ENCODE data around the gene VCAN. TPM values are rescaled to one million over a fixed set of nuclear protein-coding genes. Genes with fewer than 3 reads are reported as not detected.

The VCAN gene
- total RNA-seq, 1 donor from 2014 or later = 431 TPM

DNA sequence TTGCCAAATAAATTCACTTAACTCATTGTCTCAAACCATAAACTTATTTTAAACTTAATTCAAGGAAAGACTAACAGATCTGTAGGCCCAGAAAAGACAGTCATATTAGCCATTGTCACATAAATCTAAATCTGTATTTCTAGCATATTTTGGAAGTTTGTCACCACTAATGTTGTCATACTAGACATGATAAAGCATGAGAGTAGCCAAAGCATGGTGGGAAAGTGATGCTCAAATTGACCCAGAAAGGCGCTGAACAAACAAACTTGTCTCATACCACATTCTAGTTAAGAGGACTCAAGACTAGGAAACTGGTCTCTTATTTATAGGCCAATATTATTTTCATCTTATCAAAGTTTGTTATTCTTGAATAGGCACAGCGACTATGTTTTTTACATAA, 99.4 kb downstream of the VCAN start:
- H3K27me3 ChIP-seq (ENCODE audit: insufficient read depth, low read length) = no peaks in the 10 kb centered on the region
- Mint-ChIP-seq H3K4me3 (ENCODE audit: unreplicated experiment) (no peak overlapping the region), H3K27ac (ENCODE audit: unreplicated experiment) (peak overlapping the region; percentile 70), H3K36me3 (ENCODE audit: low read depth, unreplicated experiment) (peaks cover 17% of the 10 kb centered on the region), H3K27me3 (ENCODE audit: low read depth, unreplicated experiment) (no peaks in the 10 kb centered on the region), H3K4me1 (ENCODE audit: low read depth, unreplicated experiment) (peaks cover 23% of the 10 kb centered on the region), H3K9me3 (ENCODE audit: unreplicated experiment) (peaks cover 2% of the 10 kb centered on the region)
- peaks cover 16% of the 10 kb centered on the region for H3K4me1 ChIP-seq (ENCODE audit: insufficient read depth, low read length)
- H3K9ac ChIP-seq (ENCODE audit: low read length) = no peak overlapping the region
- peak; percentile 54 for DNase-seq (ENCODE audit: low read depth)
- peak overlapping the region; percentile 20 for H3K27ac ChIP-seq (ENCODE audit: low read depth, low read length)
- no peak for FAIRE-seq
- no peaks in the 10 kb centered on the region for H4K20me1 ChIP-seq (ENCODE audit: insufficient read depth, low read length)
- TF ChIP-seq EZH2 (IDR thresholded peaks at IDR 0.05; ENCODE audit: insufficient read depth, low read length) = no peak
- TF ChIP-seq, protein P1, sequence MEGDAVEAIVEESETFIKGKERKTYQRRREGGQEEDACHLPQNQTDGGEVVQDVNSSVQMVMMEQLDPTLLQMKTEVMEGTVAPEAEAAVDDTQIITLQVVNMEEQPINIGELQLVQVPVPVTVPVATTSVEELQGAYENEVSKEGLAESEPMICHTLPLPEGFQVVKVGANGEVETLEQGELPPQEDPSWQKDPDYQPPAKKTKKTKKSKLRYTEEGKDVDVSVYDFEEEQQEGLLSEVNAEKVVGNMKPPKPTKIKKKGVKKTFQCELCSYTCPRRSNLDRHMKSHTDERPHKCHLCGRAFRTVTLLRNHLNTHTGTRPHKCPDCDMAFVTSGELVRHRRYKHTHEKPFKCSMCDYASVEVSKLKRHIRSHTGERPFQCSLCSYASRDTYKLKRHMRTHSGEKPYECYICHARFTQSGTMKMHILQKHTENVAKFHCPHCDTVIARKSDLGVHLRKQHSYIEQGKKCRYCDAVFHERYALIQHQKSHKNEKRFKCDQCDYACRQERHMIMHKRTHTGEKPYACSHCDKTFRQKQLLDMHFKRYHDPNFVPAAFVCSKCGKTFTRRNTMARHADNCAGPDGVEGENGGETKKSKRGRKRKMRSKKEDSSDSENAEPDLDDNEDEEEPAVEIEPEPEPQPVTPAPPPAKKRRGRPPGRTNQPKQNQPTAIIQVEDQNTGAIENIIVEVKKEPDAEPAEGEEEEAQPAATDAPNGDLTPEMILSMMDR (IDR thresholded peaks at IDR 0.05; ENCODE audit: insufficient read depth, low read depth, low read length) = no peak
- peaks cover 2% of the 10 kb centered on the region for H3K79me2 ChIP-seq (ENCODE audit: insufficient read depth, low read length)
- H3K4me2 ChIP-seq (ENCODE audit: low read length) = no peak overlapping the region
- H2AFZ ChIP-seq (ENCODE audit: low read depth, low read length) = no peak overlapping the region
- no peak overlapping the region for H3K4me3 ChIP-seq (ENCODE audit: insufficient read depth, low read depth, low read length)
- peaks cover 65% of the 10 kb centered on the region for H3K36me3 ChIP-seq (ENCODE audit: insufficient read depth, low read length)
- H3K9me3 ChIP-seq (ENCODE audit: insufficient read depth, low read depth, low read length) = no peaks in the 10 kb centered on the region

DNA sequence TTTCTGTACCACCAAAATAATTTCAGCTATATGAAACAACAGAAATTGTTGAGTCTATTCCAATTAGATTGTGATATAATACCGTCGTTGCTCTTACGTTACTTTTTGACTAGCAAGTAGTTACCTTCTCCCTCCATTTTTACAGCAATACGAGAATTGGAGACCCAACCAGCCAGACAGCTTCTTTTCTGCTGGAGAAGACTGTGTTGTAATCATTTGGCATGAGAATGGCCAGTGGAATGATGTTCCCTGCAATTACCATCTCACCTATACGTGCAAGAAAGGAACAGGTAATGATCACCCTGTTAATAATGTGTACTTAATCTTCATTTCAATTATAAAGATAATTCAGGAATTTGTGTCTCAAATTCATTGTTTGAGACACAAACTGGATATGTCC, 100.7 kb downstream of the VCAN start:
- FAIRE-seq (peak; percentile 26), DNase-seq (ENCODE audit: low read depth) (no peak)
- H3K4me3 ChIP-seq (ENCODE audit: insufficient read depth, low read depth, low read length) = no peak overlapping the region
- H3K4me2 ChIP-seq (ENCODE audit: low read length) = no peak overlapping the region
- H3K27ac ChIP-seq (ENCODE audit: low read depth, low read length) = no peak overlapping the region
- peaks cover 2% of the 10 kb centered on the region for H3K79me2 ChIP-seq (ENCODE audit: insufficient read depth, low read length)
- no peaks in the 10 kb centered on the region for H3K27me3 Mint-ChIP-seq (ENCODE audit: low read depth, unreplicated experiment)
- TF ChIP-seq EZH2 (IDR thresholded peaks at IDR 0.05; ENCODE audit: insufficient read depth, low read length) = no peak
- TF ChIP-seq, protein P1 (IDR thresholded peaks at IDR 0.05; ENCODE audit: insufficient read depth, low read depth, low read length) = no peak
- H2AFZ ChIP-seq (ENCODE audit: low read depth, low read length) = no peak overlapping the region
- no peak overlapping the region for H3K9ac ChIP-seq (ENCODE audit: low read length)
- peaks cover 23% of the 10 kb centered on the region for H3K4me1 ChIP-seq (ENCODE audit: insufficient read depth, low read length)
- peaks cover 2% of the 10 kb centered on the region for H4K20me1 ChIP-seq (ENCODE audit: insufficient read depth, low read length)
- H3K27ac Mint-ChIP-seq (ENCODE audit: unreplicated experiment) = no peak overlapping the region
- H3K9me3 Mint-ChIP-seq (ENCODE audit: unreplicated experiment) = peaks cover 2% of the 10 kb centered on the region
- peaks cover 33% of the 10 kb centered on the region for H3K4me1 Mint-ChIP-seq (ENCODE audit: low read depth, unreplicated experiment)
- no peak overlapping the region for H3K4me3 Mint-ChIP-seq (ENCODE audit: unreplicated experiment)
- H3K9me3 ChIP-seq (ENCODE audit: insufficient read depth, low read depth, low read length) = no peaks in the 10 kb centered on the region
- H3K27me3 ChIP-seq (ENCODE audit: insufficient read depth, low read length) = no peaks in the 10 kb centered on the region
- peaks cover 19% of the 10 kb centered on the region for H3K36me3 Mint-ChIP-seq (ENCODE audit: low read depth, unreplicated experiment)
- H3K36me3 ChIP-seq (ENCODE audit: insufficient read depth, low read length) = peaks cover 66% of the 10 kb centered on the region

DNA sequence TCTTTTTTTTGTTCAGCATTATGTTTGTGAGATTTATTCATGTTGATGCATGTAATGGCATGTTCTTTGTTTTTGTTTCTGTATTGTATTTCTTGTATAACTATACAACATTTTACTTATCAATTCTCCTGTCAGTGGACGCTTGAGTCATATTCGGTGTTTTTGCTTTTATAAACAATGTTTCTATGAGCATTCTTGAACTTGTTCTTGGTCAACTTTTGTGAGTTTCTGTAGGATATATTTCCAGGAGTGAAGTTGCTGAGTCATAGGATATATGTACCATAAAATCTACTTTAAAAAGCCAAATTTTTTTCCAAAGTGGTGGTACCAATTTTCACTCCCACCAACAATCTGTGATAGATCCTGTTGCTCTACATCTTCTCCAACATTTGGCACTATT, 104.8 kb downstream of the VCAN start:
- FAIRE-seq = peak; percentile 60
- Histone ChIP-seq H3K36me3 (ENCODE audit: insufficient read depth, low read length) (peaks cover 70% of the 10 kb centered on the region), H3K79me2 (ENCODE audit: insufficient read depth, low read length) (peaks cover 2% of the 10 kb centered on the region), H3K27ac (ENCODE audit: low read depth, low read length) (peak overlapping the region; percentile 51), H4K20me1 (ENCODE audit: insufficient read depth, low read length) (peaks cover 3% of the 10 kb centered on the region), H3K4me3 (ENCODE audit: insufficient read depth, low read depth, low read length) (no peak overlapping the region), H3K4me2 (ENCODE audit: low read length) (no peak overlapping the region), H3K9me3 (ENCODE audit: insufficient read depth, low read depth, low read length) (no peaks in the 10 kb centered on the region), H3K9ac (ENCODE audit: low read length) (no peak overlapping the region), H2AFZ (ENCODE audit: low read depth, low read length) (no peak overlapping the region), H3K27me3 (ENCODE audit: insufficient read depth, low read length) (no peaks in the 10 kb centered on the region), H3K4me1 (ENCODE audit: insufficient read depth, low read length) (peaks cover 13% of the 10 kb centered on the region)
- Mint-ChIP-seq H3K4me1 (ENCODE audit: low read depth, unreplicated experiment) (peaks cover 11% of the 10 kb centered on the region), H3K27ac (ENCODE audit: unreplicated experiment) (peak overlapping the region; percentile 36), H3K9me3 (ENCODE audit: unreplicated experiment) (no peaks in the 10 kb centered on the region), H3K4me3 (ENCODE audit: unreplicated experiment) (no peak overlapping the region), H3K36me3 (ENCODE audit: low read depth, unreplicated experiment) (peaks cover 39% of the 10 kb centered on the region), H3K27me3 (ENCODE audit: low read depth, unreplicated experiment) (no peaks in the 10 kb centered on the region)
- TF ChIP-seq EZH2 (IDR thresholded peaks at IDR 0.05; ENCODE audit: insufficient read depth, low read length) = no peak
- TF ChIP-seq, protein P1 (IDR thresholded peaks at IDR 0.05; ENCODE audit: insufficient read depth, low read depth, low read length) = no peak
- DNase-seq (ENCODE audit: low read depth) = no peak

Data from astrocyte (in vitro differentiated cells and primary cell).